ENCODE data around the gene FAM234A. TPM values are rescaled to one million over a fixed set of nuclear protein-coding genes. Genes with fewer than 3 reads are reported as not detected.

Gene FAM234A
- total RNA-seq, 6 experiments from 2014 or later, result 31.7 to 64.8 (median 41.9) TPM

DNA sequence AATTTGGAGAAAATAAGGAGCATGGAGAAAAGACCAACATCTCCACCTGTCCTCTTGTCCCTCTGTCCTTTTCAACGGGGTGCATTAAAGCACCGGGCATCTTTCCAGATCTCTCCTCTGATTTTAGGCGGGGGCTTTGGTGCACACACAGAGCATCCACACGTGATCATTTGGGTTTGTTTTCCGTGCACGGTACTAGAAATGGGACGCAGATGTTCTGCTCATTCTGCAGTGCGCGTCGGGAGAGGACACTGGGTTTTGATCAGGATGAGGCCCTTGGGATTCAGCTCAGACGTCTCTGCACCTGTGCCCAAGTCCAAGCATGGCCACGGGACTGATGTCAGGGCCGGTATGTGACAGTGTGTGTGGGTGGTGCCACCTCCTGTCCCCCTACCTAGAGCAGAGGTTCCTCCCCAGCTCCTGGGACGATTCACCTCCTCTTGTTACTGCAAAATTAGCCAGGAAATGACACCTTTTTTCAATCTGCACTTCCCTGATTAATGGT lies 80.2 kb downstream of the FAM234A start:
- Histone ChIP-seq H3K4me3 (no peak overlapping the region), H3K27ac (no peak overlapping the region), H3K36me3 (peaks cover 0 to 11% (median 0%) of the 10 kb centered on the region in 4 donors), H3K27me3 (no peaks in the 10 kb centered on the region), H3K4me1 (no peaks in the 10 kb centered on the region), H3K9me3 (no peaks in the 10 kb centered on the region)
- ATAC-seq (no peak), DNase-seq (no peak)
- intact Hi-C loops (cut with DNase I), result no loop called here
- WGBS (ENCODE audit: insufficient coverage, low coverage, low lambda C conversion rate, missing lambda C conversion rate), result 88% methylated on average over 7 of the region's 14 CpGs
- no peak for TF ChIP-seq POLR2A (IDR thresholded peaks at IDR 0.05)
- TF ChIP-seq, protein P1, sequence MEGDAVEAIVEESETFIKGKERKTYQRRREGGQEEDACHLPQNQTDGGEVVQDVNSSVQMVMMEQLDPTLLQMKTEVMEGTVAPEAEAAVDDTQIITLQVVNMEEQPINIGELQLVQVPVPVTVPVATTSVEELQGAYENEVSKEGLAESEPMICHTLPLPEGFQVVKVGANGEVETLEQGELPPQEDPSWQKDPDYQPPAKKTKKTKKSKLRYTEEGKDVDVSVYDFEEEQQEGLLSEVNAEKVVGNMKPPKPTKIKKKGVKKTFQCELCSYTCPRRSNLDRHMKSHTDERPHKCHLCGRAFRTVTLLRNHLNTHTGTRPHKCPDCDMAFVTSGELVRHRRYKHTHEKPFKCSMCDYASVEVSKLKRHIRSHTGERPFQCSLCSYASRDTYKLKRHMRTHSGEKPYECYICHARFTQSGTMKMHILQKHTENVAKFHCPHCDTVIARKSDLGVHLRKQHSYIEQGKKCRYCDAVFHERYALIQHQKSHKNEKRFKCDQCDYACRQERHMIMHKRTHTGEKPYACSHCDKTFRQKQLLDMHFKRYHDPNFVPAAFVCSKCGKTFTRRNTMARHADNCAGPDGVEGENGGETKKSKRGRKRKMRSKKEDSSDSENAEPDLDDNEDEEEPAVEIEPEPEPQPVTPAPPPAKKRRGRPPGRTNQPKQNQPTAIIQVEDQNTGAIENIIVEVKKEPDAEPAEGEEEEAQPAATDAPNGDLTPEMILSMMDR (IDR thresholded peaks at IDR 0.05), result no peak

Other genes starting within 250 kb of the FAM234A start
- gene POLR3K, start 181.2 kb upstream of the FAM234A start, total RNA-seq, result 1 to 10 TPM; 3.5 to 6.3 (median 4.3) TPM
- 10 to 100 TPM; 11.7 to 15.9 (median 14.8) TPM for gene SNRNP25, start 181.0 kb upstream of the FAM234A start, total RNA-seq
- gene RHBDF1, start 162.2 kb upstream of the FAM234A start, total RNA-seq, result 10 to 100 TPM in 1 of 6 experiments, 1 to 10 TPM in 5; 5.0 to 14.3 (median 7.1) TPM
- gene MPG, start 156.6 kb upstream of the FAM234A start, total RNA-seq, result 10 to 100 TPM; 20.7 to 76.4 (median 26.9) TPM
- gene NPRL3, start 96.1 kb upstream of the FAM234A start, total RNA-seq, result 10 to 100 TPM; 12.7 to 20.0 (median 13.9) TPM
- gene HBZ, start 82.2 kb upstream of the FAM234A start, total RNA-seq, result under 1 TPM in 1 of 6 experiments, not detected in 5; 0.81 TPM
- 1 to 10 TPM in 4 of 6 experiments, not detected in 2; 1.1 to 8.4 (median 2.0) TPM for gene HBM, start 68.8 kb upstream of the FAM234A start, total RNA-seq
- gene HBA2, start 61.9 kb upstream of the FAM234A start, total RNA-seq, result 100 to 1,000 TPM in 2 of 6 experiments, 10 to 100 TPM in 4; 17.8 to 522 (median 55.9) TPM
- gene HBA1, start 58.1 kb upstream of the FAM234A start, total RNA-seq, result 100 to 1,000 TPM in 3 of 6 experiments, 10 to 100 TPM in 1, 1 to 10 TPM in 2; 8.0 to 789 (median 84.3) TPM
- gene HBQ1, start 54.4 kb upstream of the FAM234A start, total RNA-seq, result under 1 TPM in 1 of 6 experiments, not detected in 5; 0.47 TPM
- 10 to 100 TPM; 18.9 to 30.2 (median 20.4) TPM for gene LUC7L, start 5.4 kb upstream of the FAM234A start, total RNA-seq
- gene RGS11, start 41.1 kb downstream of the FAM234A start, total RNA-seq, result 1 to 10 TPM in 1 of 6 experiments, under 1 TPM in 5; 0.37 to 1.3 (median 0.80) TPM
- gene ARHGDIG, start 45.8 kb downstream of the FAM234A start, total RNA-seq, result not detected
- gene PDIA2, start 48.3 kb downstream of the FAM234A start, total RNA-seq, result not detected
- gene AXIN1, start 117.9 kb downstream of the FAM234A start, total RNA-seq, result 10 to 100 TPM in 3 of 6 experiments, 1 to 10 TPM in 3; 5.5 to 17.4 (median 9.4) TPM
- gene MRPL28, start 135.7 kb downstream of the FAM234A start, total RNA-seq, result 10 to 100 TPM; 29.9 to 64.7 (median 32.6) TPM
- gene PGAP6, start 147.2 kb downstream of the FAM234A start, total RNA-seq, result 10 to 100 TPM; 24.3 to 44.6 (median 28.0) TPM
- 10 to 100 TPM; 50.3 to 83.6 (median 61.0) TPM for gene NME4, start 162.4 kb downstream of the FAM234A start, total RNA-seq
- gene DECR2, start 167.1 kb downstream of the FAM234A start, total RNA-seq, result 100 to 1,000 TPM in 3 of 6 experiments, 10 to 100 TPM in 3; 73.6 to 169 (median 97.0) TPM
- 10 to 100 TPM; 19.5 to 38.3 (median 25.5) TPM for gene RAB11FIP3, start 190.8 kb downstream of the FAM234A start, total RNA-seq

Measured in right lobe of liver (tissue), 6 donors.